ENCODE results near the gene BTBD2.
"Not testable (repeated sequence)": the region's sequence is repeated elsewhere in the genome, so short reads cannot be mapped to it uniquely, and the experiment has no call there.

BTBD2 gene

GRCh38 chr19:2039959-2040646 is 24.6 kb upstream of the BTBD2 start:
- DNase-seq (ENCODE audit: low read depth in 3 of 3) = no peak

- DNase-seq (ENCODE audit: low read depth in 3 of 3) = no peak
Observed at GRCh38 chr19:2039089-2039958, 23.8 kb upstream of the BTBD2 start.

- DNase-seq (ENCODE audit: low read depth in 3 of 3) = no peak
Observed at GRCh38 chr19:2038284-2039088, 23.0 kb upstream of the BTBD2 start.

- no peak for DNase-seq (ENCODE audit: low read depth in 3 of 3)
Observed at GRCh38 chr19:2037651-2038255, 22.2 kb upstream of the BTBD2 start.

- DNase-seq (ENCODE audit: low read depth in 3 of 3) = no peak
Observed at GRCh38 chr19:2036424-2036823, 20.9 kb upstream of the BTBD2 start.

- no peak for DNase-seq (ENCODE audit: low read depth in 3 of 3)
Observed at GRCh38 chr19:2035590-2035991, 20.1 kb upstream of the BTBD2 start.

- DNase-seq (ENCODE audit: low read depth in 3 of 3) = peak; percentile 32 to 57 (median 44)
Observed at GRCh38 chr19:2034729-2035589, 19.4 kb upstream of the BTBD2 start.

GRCh38 chr19:2034253-2034652 is 18.7 kb upstream of the BTBD2 start:
- not testable (repeated sequence) for DNase-seq (ENCODE audit: low read depth in 3 of 3)

GRCh38 chr19:2033825-2034159 is 18.3 kb upstream of the BTBD2 start:
- no peak for DNase-seq (ENCODE audit: low read depth in 3 of 3)

- DNase-seq (ENCODE audit: low read depth in 3 of 3) = no peak
Observed at GRCh38 chr19:2033115-2033824, 17.8 kb upstream of the BTBD2 start.

GRCh38 chr19:2032296-2032941 is 16.9 kb upstream of the BTBD2 start:
- DNase-seq (ENCODE audit: low read depth in 3 of 3) = no peak

- DNase-seq (ENCODE audit: low read depth in 3 of 3) = no peak
Observed at GRCh38 chr19:2027361-2027760, 11.8 kb upstream of the BTBD2 start.

GRCh38 chr19:2026770-2027169 is 11.3 kb upstream of the BTBD2 start:
- DNase-seq (ENCODE audit: low read depth in 3 of 3) = no peak

- DNase-seq (ENCODE audit: low read depth in 3 of 3) = no peak
Observed at GRCh38 chr19:2022289-2022688, 6.8 kb upstream of the BTBD2 start.

GRCh38 chr19:2021453-2022140 is 6.1 kb upstream of the BTBD2 start:
- no peak for DNase-seq (ENCODE audit: low read depth in 3 of 3)

- no peak for DNase-seq (ENCODE audit: low read depth in 3 of 3)
Observed at GRCh38 chr19:2018752-2019151, 3.2 kb upstream of the BTBD2 start.

GRCh38 chr19:2016041-2016807 is 710 bp upstream of the BTBD2 start:
- peak in 1 of 3 experiments; percentile 47 for DNase-seq (ENCODE audit: low read depth in 3 of 3)
